ENCODE results near the gene GIGYF1. TPM values are rescaled to one million over a fixed set of nuclear protein-coding genes. Genes with fewer than 3 reads are reported as not detected.
"Not testable (repeated sequence)": the region's sequence is repeated elsewhere in the genome, so short reads cannot be mapped to it uniquely, and the experiment has no call there.

GIGYF1 gene
- total RNA-seq, 4 donors from 2014 or later: 17.7 to 44.0 (median 19.4) TPM

DNA sequence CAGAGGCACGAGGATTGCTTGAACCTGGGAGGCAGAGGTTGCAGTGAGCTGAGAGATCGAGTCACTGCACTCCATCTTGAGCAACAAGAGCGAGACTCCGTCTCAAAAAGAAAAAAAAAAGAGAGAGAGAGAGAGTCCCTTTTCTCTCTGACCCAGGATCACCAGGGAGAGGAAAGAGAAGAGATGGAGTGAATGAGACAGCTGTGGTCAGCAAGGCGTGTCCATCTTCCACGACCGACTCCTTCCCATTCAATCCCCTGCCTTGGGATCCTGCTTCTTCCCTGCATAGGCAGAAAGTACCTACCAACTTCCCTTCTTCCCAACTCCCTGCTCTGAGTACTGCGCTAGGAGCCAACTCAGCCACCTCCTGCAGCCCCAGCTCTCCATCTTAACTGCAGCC is 34.1 kb upstream of the GIGYF1 start:
- DNase-seq (ENCODE audit: low spot score): no peak
- no peak for TF ChIP-seq CTCF (IDR thresholded peaks at IDR 0.05)
- no peak for ATAC-seq (ENCODE audit: low FRiP score)

DNA sequence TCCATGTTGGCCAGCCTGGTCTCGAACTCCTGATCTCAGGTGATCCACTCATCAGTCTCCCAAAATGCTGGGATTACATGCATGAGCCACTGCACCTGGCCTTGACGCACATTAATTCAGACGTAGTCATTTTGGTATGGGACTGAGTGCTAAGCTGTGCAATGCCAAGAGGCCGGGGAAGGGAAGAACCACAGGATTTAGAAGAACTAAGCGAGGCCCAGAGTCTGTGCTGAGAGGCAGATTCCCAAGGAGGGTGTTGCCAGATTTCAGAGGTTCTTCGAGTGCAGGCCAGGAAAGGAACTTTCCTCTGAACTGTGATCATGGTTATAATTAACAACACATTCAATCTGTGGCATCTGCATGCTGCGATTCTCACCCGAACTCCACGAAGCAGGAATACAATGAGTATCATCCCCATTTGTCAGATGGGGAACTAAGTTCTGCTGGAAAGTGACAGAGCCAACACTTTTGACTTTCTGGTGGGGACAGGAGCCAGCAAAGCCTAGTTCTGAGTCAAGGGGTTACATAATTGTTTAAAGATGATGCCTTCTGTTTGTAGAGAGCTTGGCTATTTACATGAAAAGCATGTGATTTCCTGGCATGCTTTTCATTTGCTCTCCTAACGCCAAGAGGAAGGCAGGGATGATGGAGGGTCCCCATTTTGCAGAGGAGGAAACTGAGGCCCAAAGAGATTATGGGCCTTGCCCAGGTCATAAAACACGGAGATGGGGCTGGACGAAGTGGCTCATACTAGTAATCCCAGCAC is 33.1 kb upstream of the GIGYF1 start:
- DNase-seq (ENCODE audit: low spot score) (no peak), ATAC-seq (ENCODE audit: low FRiP score) (no peak)
- TF ChIP-seq CTCF (IDR thresholded peaks at IDR 0.05): no peak

DNA sequence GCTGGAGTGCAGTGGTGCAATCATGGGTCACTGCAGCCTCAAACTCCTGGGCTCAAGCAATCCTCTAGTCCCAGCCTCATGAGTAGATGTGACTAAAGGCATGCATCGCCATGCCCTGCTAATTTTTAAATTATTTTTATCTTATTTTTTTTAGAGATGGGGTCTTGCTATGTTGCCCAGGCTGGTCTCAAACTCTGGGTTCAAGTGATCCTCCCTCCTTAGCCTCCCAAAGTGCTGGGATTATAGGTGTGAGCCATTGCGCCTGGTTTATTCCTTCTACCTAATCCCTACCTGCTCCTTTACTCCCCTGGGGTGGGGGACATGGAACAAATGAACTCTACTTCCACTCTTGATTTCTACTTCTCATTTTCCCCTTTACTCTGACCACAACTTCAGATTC is 30.3 kb upstream of the GIGYF1 start:
- ATAC-seq (ENCODE audit: low FRiP score); DNase-seq (ENCODE audit: low spot score): not testable (repeated sequence)

- DNase-seq (ENCODE audit: low spot score): no peak
- ATAC-seq (ENCODE audit: low FRiP score): no peak
- no peak for TF ChIP-seq CTCF (IDR thresholded peaks at IDR 0.05)
Observed at GRCh38 chr7:100723732-100724275, 29.8 kb upstream of the GIGYF1 start.

DNA sequence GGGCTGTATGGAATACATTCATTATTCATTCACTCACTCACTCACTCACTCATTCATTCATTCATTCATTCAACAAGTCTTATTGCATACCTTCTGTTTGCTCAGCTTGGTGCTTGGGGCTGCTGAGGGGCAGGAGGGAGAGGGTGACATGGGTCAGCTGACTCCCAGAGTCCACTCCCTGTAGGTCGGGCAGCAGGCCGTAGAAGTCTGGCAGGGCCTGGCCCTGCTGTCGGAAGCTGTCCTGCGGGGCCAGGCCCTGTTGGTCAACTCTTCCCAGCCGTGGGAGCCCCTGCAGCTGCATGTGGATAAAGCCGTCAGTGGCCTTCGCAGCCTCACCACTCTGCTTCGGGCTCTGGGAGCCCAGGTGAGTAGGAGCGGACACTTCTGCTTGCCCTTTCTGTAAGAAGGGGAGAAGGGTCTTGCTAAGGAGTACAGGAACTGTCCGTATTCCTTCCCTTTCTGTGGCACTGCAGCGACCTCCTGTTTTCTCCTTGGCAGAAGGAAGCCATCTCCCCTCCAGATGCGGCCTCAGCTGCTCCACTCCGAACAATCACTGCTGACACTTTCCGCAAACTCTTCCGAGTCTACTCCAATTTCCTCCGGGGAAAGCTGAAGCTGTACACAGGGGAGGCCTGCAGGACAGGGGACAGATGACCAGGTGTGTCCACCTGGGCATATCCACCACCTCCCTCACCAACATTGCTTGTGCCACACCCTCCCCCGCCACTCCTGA is 28.6 kb upstream of the GIGYF1 start:
- ATAC-seq (ENCODE audit: low FRiP score) (no peak), DNase-seq (ENCODE audit: low spot score) (no peak)
- TF ChIP-seq CTCF (IDR thresholded peaks at IDR 0.05): no peak

DNA sequence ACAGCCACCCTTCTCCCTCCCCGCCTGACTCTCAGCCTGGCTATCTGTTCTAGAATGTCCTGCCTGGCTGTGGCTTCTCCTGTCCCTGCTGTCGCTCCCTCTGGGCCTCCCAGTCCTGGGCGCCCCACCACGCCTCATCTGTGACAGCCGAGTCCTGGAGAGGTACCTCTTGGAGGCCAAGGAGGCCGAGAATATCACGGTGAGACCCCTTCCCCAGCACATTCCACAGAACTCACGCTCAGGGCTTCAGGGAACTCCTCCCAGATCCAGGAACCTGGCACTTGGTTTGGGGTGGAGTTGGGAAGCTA is 27.4 kb upstream of the GIGYF1 start:
- no peak for DNase-seq (ENCODE audit: low spot score)
- no peak for ATAC-seq (ENCODE audit: low FRiP score)

More for the DNA sequence above, 27.4 kb upstream of the GIGYF1 start:
- no peak for TF ChIP-seq CTCF (IDR thresholded peaks at IDR 0.05)
